ENCODE results near the gene DENND2A.
A peak's percentile ranks its signal among the peaks of the same experiment; 100 is the strongest.
"Not testable (repeated sequence)": the region's sequence is repeated elsewhere in the genome, so short reads cannot be mapped to it uniquely, and the experiment has no call there.

DENND2A gene

GRCh38 chr7:140541513-140542227 lies 98.9 kb downstream of the DENND2A start:
- peak; percentile 83 for DNase-seq

GRCh38 chr7:140541176-140541512 lies 99.5 kb downstream of the DENND2A start:
- no peak for DNase-seq

- peak; percentile 15 for DNase-seq
Observed at GRCh38 chr7:140540136-140540777, 100.4 kb downstream of the DENND2A start.

GRCh38 chr7:140539461-140539860 lies 101.2 kb downstream of the DENND2A start:
- DNase-seq: no peak

GRCh38 chr7:140537750-140538482 lies 102.7 kb downstream of the DENND2A start:
- DNase-seq: no peak

- no peak for DNase-seq
Observed at GRCh38 chr7:140534743-140535142, 105.9 kb downstream of the DENND2A start.

- DNase-seq: peak; percentile 36
Observed at GRCh38 chr7:140533394-140533872, 107.2 kb downstream of the DENND2A start.

GRCh38 chr7:140529428-140529827 lies 111.2 kb downstream of the DENND2A start:
- not testable (repeated sequence) for DNase-seq

GRCh38 chr7:140526787-140527664 lies 113.6 kb downstream of the DENND2A start:
- DNase-seq: no peak

- DNase-seq: no peak
Observed at GRCh38 chr7:140526214-140526613, 114.4 kb downstream of the DENND2A start.

- DNase-seq: no peak
Observed at GRCh38 chr7:140525743-140526142, 114.9 kb downstream of the DENND2A start.

- no peak for DNase-seq
Observed at GRCh38 chr7:140521421-140521820, 119.2 kb downstream of the DENND2A start.

GRCh38 chr7:140519007-140519399 lies 121.6 kb downstream of the DENND2A start:
- no peak for DNase-seq

- no peak for DNase-seq
Observed at GRCh38 chr7:140518370-140519006, 122.1 kb downstream of the DENND2A start.

- DNase-seq: peak; percentile 81
Observed at GRCh38 chr7:140517546-140518369, 122.9 kb downstream of the DENND2A start.

GRCh38 chr7:140512317-140513000 lies 128.2 kb downstream of the DENND2A start:
- peak; percentile 73 for DNase-seq

GRCh38 chr7:140509789-140510188 lies 130.8 kb downstream of the DENND2A start:
- no peak for DNase-seq

GRCh38 chr7:140507556-140507955 lies 133.1 kb downstream of the DENND2A start:
- DNase-seq: not testable (repeated sequence)

GRCh38 chr7:140506788-140507464 lies 133.7 kb downstream of the DENND2A start:
- DNase-seq: peak; percentile 96

- DNase-seq: no peak
Observed at GRCh38 chr7:140501966-140502365, 138.6 kb downstream of the DENND2A start.
